ENCODE data around the gene AGBL4.

GRCh38 chr1:50060279-50060678 is 36.5 kb upstream of the AGBL4 start:
- TF ChIP-seq CTCF (IDR thresholded peaks at IDR 0.05): no peak
- no peak for TF ChIP-seq EP300 (IDR thresholded peaks at IDR 0.05)
- no peak for TF ChIP-seq POLR2A (IDR thresholded peaks at IDR 0.05)
- no peak for TF ChIP-seq POLR2AphosphoS5 (IDR thresholded peaks at IDR 0.05)
